Keratinocyte (primary cell): Measurements from ENCODE around the gene RAI14.

Experiments
- EZH2 ChIP-seq: IDR thresholded peaks from one replicate; pipeline ENCODE4 v1.6.1; 2012; ENCODE audit warnings: inconsistent platforms, mild to moderate bottlenecking, low read length, moderate library complexity
- TF ChIP-seq, protein P1 (sequence below), 3 experiments: IDR thresholded peaks in 1 of 3; conservative IDR thresholded peaks in 1 of 3; optimal IDR thresholded peaks in 1 of 3; 2 replicates in 2 of 3; 3 replicates in 1 of 3; pipeline versions ENCODE3 to v1.5.1; 2011; ENCODE audit warnings: low read length in 3 of 3, mild to moderate bottlenecking in 3 of 3, moderate library complexity in 2 of 3, control low read depth in 1 of 3, inconsistent platforms in 1 of 3; ENCODE audit not compliant: insufficient read depth in 2 of 3; ENCODE audit errors: extremely low read depth in 1 of 3

- TF ChIP-seq, protein P1, sequence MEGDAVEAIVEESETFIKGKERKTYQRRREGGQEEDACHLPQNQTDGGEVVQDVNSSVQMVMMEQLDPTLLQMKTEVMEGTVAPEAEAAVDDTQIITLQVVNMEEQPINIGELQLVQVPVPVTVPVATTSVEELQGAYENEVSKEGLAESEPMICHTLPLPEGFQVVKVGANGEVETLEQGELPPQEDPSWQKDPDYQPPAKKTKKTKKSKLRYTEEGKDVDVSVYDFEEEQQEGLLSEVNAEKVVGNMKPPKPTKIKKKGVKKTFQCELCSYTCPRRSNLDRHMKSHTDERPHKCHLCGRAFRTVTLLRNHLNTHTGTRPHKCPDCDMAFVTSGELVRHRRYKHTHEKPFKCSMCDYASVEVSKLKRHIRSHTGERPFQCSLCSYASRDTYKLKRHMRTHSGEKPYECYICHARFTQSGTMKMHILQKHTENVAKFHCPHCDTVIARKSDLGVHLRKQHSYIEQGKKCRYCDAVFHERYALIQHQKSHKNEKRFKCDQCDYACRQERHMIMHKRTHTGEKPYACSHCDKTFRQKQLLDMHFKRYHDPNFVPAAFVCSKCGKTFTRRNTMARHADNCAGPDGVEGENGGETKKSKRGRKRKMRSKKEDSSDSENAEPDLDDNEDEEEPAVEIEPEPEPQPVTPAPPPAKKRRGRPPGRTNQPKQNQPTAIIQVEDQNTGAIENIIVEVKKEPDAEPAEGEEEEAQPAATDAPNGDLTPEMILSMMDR (optimal IDR thresholded peaks at IDR 0.05 in 1 of 3, IDR thresholded peaks at IDR 0.05 in 1 of 3, conservative IDR thresholded peaks at IDR 0.05 in 1 of 3; ENCODE audit: extremely low read depth in 1 of 3, insufficient read depth in 2 of 3, low read length in 3 of 3), result no peak
- no peak for TF ChIP-seq EZH2
Observed at GRCh38 chr5:34831303-34831702, 175.2 kb downstream of the RAI14 start.
